Hepatocyte (in vitro differentiated cells): ENCODE data around the gene WDR19. TPM values are rescaled to one million over a fixed set of nuclear protein-coding genes. Genes with fewer than 3 reads are reported as not detected.

Experiments
- DNase-seq: peaks from one replicate; pipeline ENCODE4 v3.0.0-alpha.2; 2016; ENCODE audit warnings: low spot score
- H2AFZ ChIP-seq: fragments of 200-600 bp; sonication (generic); 2 replicates; pipeline ENCODE4 v1.6.0; 2016; ENCODE audit warnings: antibody characterized with exemption, mild to moderate bottlenecking
- H3K27ac ChIP-seq: fragments of 200-600 bp; sonication (generic); 2 replicates; pipeline ENCODE4 v1.5.1; 2016; ENCODE audit warnings: mild to moderate bottlenecking
- H3K27me3 ChIP-seq: fragments of 200-600 bp; sonication (generic); 2 replicates; pipeline ENCODE4 v1.6.1; 2016
- H3K36me3 ChIP-seq: fragments of 200-600 bp; sonication (generic); replicated peaks from 2 replicates; pipeline ENCODE4 v1.5.1; 2016; ENCODE audit warnings: low read depth; ENCODE audit not compliant: insufficient read depth
- H3K4me1 ChIP-seq: fragments of 200-600 bp; sonication (generic); 2 replicates; pipeline ENCODE4 v1.5.1; 2016; ENCODE audit warnings: mild to moderate bottlenecking, moderate library complexity; ENCODE audit not compliant: insufficient read depth
- H3K4me2 ChIP-seq: fragments of 200-600 bp; sonication (generic); 2 replicates; pipeline ENCODE4 v1.6.0; 2016
- H3K4me3 ChIP-seq: fragments of 200-600 bp; sonication (generic); 2 replicates; pipeline ENCODE4 v1.5.1; 2016; ENCODE audit warnings: mild to moderate bottlenecking
- H3K79me2 ChIP-seq: fragments of 200-600 bp; sonication (generic); 2 replicates; pipeline ENCODE4 v1.6.0; 2017; ENCODE audit warnings: mild to moderate bottlenecking
- H3K9me2 ChIP-seq: fragments of 200-600 bp; sonication (generic); replicated peaks from 2 replicates; pipeline ENCODE4 v1.6.0; 2017; ENCODE audit warnings: mild to moderate bottlenecking; ENCODE audit not compliant: insufficient read depth
- H3K9me3 ChIP-seq: fragments of 200-600 bp; sonication (generic); 2 replicates; pipeline ENCODE4 v1.5.1; 2016; ENCODE audit warnings: low read depth, mild to moderate bottlenecking
- H4K20me1 ChIP-seq: fragments of 200-600 bp; sonication (generic); 2 replicates; pipeline ENCODE4 v1.6.0; 2016; ENCODE audit warnings: mild to moderate bottlenecking; ENCODE audit not compliant: insufficient read depth, poor library complexity, severe bottlenecking
- CTCF ChIP-seq: fragments of 200-600 bp; sonication (generic); IDR thresholded peaks from 2 replicates; pipeline ENCODE4 v1.5.1; 2016; ENCODE audit warnings: antibody characterized with exemption, mild to moderate bottlenecking; ENCODE audit not compliant: poor library complexity
- EZH2 ChIP-seq: fragments of 200-600 bp; sonication (generic); IDR thresholded peaks from 2 replicates; pipeline ENCODE4 v1.6.1; 2016; ENCODE audit warnings: antibody characterized with exemption, mild to moderate bottlenecking, borderline replicate concordance
- EZH2phosphoT487 ChIP-seq: fragments of 200-600 bp; sonication (generic); IDR thresholded peaks from one replicate; pipeline ENCODE4 v1.6.1; 2018; ENCODE audit warnings: antibody characterized with exemption, mild to moderate bottlenecking, low read depth, moderate library complexity; ENCODE audit not compliant: unreplicated experiment, severe bottlenecking
- WGBS: methylation state at CpG from one replicate; pipeline ENCODE4 v1.1.6; 2016; ENCODE audit warnings: low lambda C conversion rate; ENCODE audit errors: missing lambda C conversion rate; 5-methylcytosine and 5-hydroxymethylcytosine counted together
- polyA plus RNA-seq: library from polyadenylated mRNA; unstranded; fragments of >200 nt; fragmentation: Nextera tagmentation; extraction: Ambion mirVana; gene quantifications from 2 replicates; pipeline ENCODE4 v1.2.1, GENCODE V29; 2016
- total RNA-seq: library from RNA; depleted of rRNA; stranded (reverse); fragments of >200 nt; gene quantifications from 2 replicates; pipeline ENCODE4 v1.2.3, GENCODE V29; 2014

Gene WDR19
- total and polyA plus RNA-seq, 2 experiments from 2014 or later, result 13.6 to 30.3 TPM

GRCh38 chr4:39228377-39228776, 46.0 kb downstream of the WDR19 start:
- no peak overlapping the region for H3K4me2 ChIP-seq
- no peak overlapping the region for H3K27ac ChIP-seq
- H4K20me1 ChIP-seq, result no peaks in the 10 kb centered on the region
- no peak for DNase-seq
- H2AFZ ChIP-seq, result no peak overlapping the region
- H3K79me2 ChIP-seq, result no peaks in the 10 kb centered on the region
- H3K36me3 ChIP-seq, result no peaks in the 10 kb centered on the region
- H3K27me3 ChIP-seq, result no peaks in the 10 kb centered on the region
- TF ChIP-seq EZH2phosphoT487 (no peak), EZH2 (no peak), CTCF (no peak)
- no peaks in the 10 kb centered on the region for H3K4me1 ChIP-seq
- H3K4me3 ChIP-seq, result no peak overlapping the region
- no peaks in the 10 kb centered on the region for H3K9me2 ChIP-seq
- 78% methylated on average over 4 of the region's 4 CpGs for WGBS
- no peaks in the 10 kb centered on the region for H3K9me3 ChIP-seq

DNA sequence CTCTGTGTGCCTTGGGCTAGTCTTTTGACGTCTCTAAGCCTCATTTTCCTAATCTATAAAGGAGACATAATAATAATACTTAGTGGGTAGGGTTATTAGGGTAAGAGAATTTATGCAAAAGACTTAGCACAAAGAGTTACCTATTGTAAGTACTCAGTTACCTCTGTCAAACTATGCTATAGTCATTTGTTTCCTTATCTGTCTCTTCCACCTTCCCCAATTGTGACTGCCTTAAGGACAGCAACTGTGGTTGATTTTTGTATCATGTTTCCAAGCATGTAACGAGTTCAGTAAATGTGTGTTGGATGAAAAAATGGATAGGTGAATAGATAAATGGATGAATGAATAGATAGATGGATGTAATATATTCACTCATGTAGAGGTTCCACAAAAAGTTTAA, 48.1 kb downstream of the WDR19 start:
- H3K9me3 ChIP-seq, result no peaks in the 10 kb centered on the region
- no peak overlapping the region for H3K4me2 ChIP-seq
- no peak for DNase-seq
- H4K20me1 ChIP-seq, result no peaks in the 10 kb centered on the region
- no peaks in the 10 kb centered on the region for H3K9me2 ChIP-seq
- no peak for TF ChIP-seq CTCF
- H3K4me3 ChIP-seq, result no peak overlapping the region
- H2AFZ ChIP-seq, result no peak overlapping the region
- no peaks in the 10 kb centered on the region for H3K4me1 ChIP-seq
- no peaks in the 10 kb centered on the region for H3K79me2 ChIP-seq
- H3K27ac ChIP-seq, result no peak overlapping the region
- no peaks in the 10 kb centered on the region for H3K36me3 ChIP-seq
- WGBS, result 98% methylated on average over 2 of the region's 2 CpGs
- no peaks in the 10 kb centered on the region for H3K27me3 ChIP-seq

GRCh38 chr4:39231660-39232059, 49.3 kb downstream of the WDR19 start:
- Histone ChIP-seq H2AFZ (no peak overlapping the region), H3K9me2 (no peaks in the 10 kb centered on the region), H3K4me2 (no peak overlapping the region), H3K36me3 (no peaks in the 10 kb centered on the region), H3K4me1 (no peaks in the 10 kb centered on the region), H4K20me1 (no peaks in the 10 kb centered on the region), H3K9me3 (no peaks in the 10 kb centered on the region), H3K79me2 (no peaks in the 10 kb centered on the region), H3K27me3 (no peaks in the 10 kb centered on the region), H3K27ac (no peak overlapping the region), H3K4me3 (no peak overlapping the region)
- TF ChIP-seq EZH2phosphoT487, result no peak
- no peak for TF ChIP-seq CTCF
- no peak for TF ChIP-seq EZH2
- no peak for DNase-seq
- 94% methylated on average over 3 of the region's 3 CpGs for WGBS

- H3K4me1 ChIP-seq, result no peaks in the 10 kb centered on the region
- TF ChIP-seq EZH2phosphoT487, result no peak
- no peak for TF ChIP-seq CTCF
- TF ChIP-seq EZH2, result no peak
- no peaks in the 10 kb centered on the region for H3K36me3 ChIP-seq
- 91% methylated on average over 7 of the region's 7 CpGs for WGBS
- H2AFZ ChIP-seq, result no peak overlapping the region
- no peak overlapping the region for H3K27ac ChIP-seq
- H3K79me2 ChIP-seq, result no peaks in the 10 kb centered on the region
- H3K4me3 ChIP-seq, result no peak overlapping the region
- no peaks in the 10 kb centered on the region for H4K20me1 ChIP-seq
- H3K9me2 ChIP-seq, result no peaks in the 10 kb centered on the region
- H3K9me3 ChIP-seq, result no peaks in the 10 kb centered on the region
- no peaks in the 10 kb centered on the region for H3K27me3 ChIP-seq
- H3K4me2 ChIP-seq, result no peak overlapping the region
- DNase-seq, result no peak
These were observed 49.8 kb downstream of the WDR19 start for GRCh38 chr4:39232100-39232499.
